GM19239 (cell line): ENCODE results near the gene NGB.
"Not testable (repeated sequence)": the region's sequence is repeated elsewhere in the genome, so short reads cannot be mapped to it uniquely, and the experiment has no call there.

Experiments
- DNase-seq: peaks from one replicate; pipeline ENCODE4 v3.0.0; 2011; ENCODE audit warnings: low spot score; ENCODE audit not compliant: insufficient read length
- FAIRE-seq: peaks from 2 replicates; lab custom pipeline; 2011; peaks lifted over from hg19 to GRCh38; lab: Jason Lieb, UNC

The NGB gene

GRCh38 chr14:77299771-77300170 lies 28.8 kb upstream of the NGB start:
- FAIRE-seq: no peak
- no peak for DNase-seq

GRCh38 chr14:77296906-77297305 lies 25.9 kb upstream of the NGB start:
- DNase-seq (no peak), FAIRE-seq (no peak)

GRCh38 chr14:77296155-77296554 lies 25.1 kb upstream of the NGB start:
- FAIRE-seq (no peak), DNase-seq (no peak)

GRCh38 chr14:77290705-77291104 lies 19.7 kb upstream of the NGB start:
- no peak for DNase-seq

GRCh38 chr14:77286576-77286975 lies 15.6 kb upstream of the NGB start:
- DNase-seq (no peak), FAIRE-seq (no peak)

More at GRCh38 chr14:77290705-77291104, 19.7 kb upstream of the NGB start:
- no peak for FAIRE-seq

- DNase-seq: no peak
- no peak for FAIRE-seq
Measured at GRCh38 chr14:77284466-77284865, 13.5 kb upstream of the NGB start.

GRCh38 chr14:77284066-77284465 lies 13.1 kb upstream of the NGB start:
- FAIRE-seq (no peak), DNase-seq (no peak)

GRCh38 chr14:77281852-77282410 lies 10.9 kb upstream of the NGB start:
- FAIRE-seq (no peak), DNase-seq (no peak)

- FAIRE-seq, DNase-seq: not testable (repeated sequence)
Measured at GRCh38 chr14:77280921-77281320, 9.9 kb upstream of the NGB start.

GRCh38 chr14:77279719-77280118 lies 8.7 kb upstream of the NGB start:
- FAIRE-seq: no peak
- no peak for DNase-seq

- FAIRE-seq (no peak), DNase-seq (no peak)
Measured at GRCh38 chr14:77278461-77279230, 7.6 kb upstream of the NGB start.

- no peak for FAIRE-seq
- DNase-seq: no peak
Measured at GRCh38 chr14:77276959-77277358, 6.0 kb upstream of the NGB start.

- DNase-seq: no peak
- FAIRE-seq: no peak
Measured at GRCh38 chr14:77276295-77276935, 5.4 kb upstream of the NGB start.

- FAIRE-seq (no peak), DNase-seq (no peak)
Measured at GRCh38 chr14:77275601-77276017, 4.6 kb upstream of the NGB start.

GRCh38 chr14:77275041-77275580 lies 4.1 kb upstream of the NGB start:
- FAIRE-seq (no peak), DNase-seq (no peak)

- no peak for FAIRE-seq
- DNase-seq: no peak
Measured at GRCh38 chr14:77273796-77274195, 2.8 kb upstream of the NGB start.

GRCh38 chr14:77272261-77272660 lies 1.3 kb upstream of the NGB start:
- DNase-seq: no peak
- FAIRE-seq: no peak

GRCh38 chr14:77270361-77271112 lies 469 bp downstream of the NGB start:
- no peak for DNase-seq
- no peak for FAIRE-seq

- no peak for FAIRE-seq
- no peak for DNase-seq
Measured at GRCh38 chr14:77268989-77269600, 1.9 kb downstream of the NGB start.
